HG02852 (cell line): ENCODE data around the gene ZNF783.
"Not testable (repeated sequence)": the region's sequence is repeated elsewhere in the genome, so short reads cannot be mapped to it uniquely, and the experiment has no call there.

Experiments used
- ATAC-seq: cut with Tn5 transposase; IDR thresholded peaks from one replicate; pipeline ENCODE4 v1.9.1; 2021; ENCODE audit warnings: mild to moderate bottlenecking, moderate library complexity; ENCODE audit not compliant: unreplicated experiment

The ZNF783 gene

DNA sequence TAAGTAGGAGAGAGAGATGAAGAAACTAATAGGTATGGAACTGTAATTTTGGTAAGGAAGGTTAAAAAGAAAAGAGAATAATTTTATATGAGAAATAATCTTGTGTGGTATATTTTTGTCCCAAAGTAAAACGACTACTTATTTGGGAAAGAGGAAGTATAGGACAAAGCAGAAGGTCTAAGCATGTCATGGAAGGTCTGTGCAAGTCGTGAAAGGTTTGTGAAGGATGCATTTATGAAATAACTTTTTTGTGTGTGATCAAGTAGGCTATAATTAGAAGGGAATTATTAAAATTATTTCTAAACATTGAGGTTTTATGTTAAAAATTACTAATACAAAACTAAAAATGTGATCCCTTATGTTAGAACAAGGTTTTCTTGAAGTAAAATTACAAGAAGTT lies 63.3 kb downstream of the ZNF783 start:
- no peak for ATAC-seq

DNA sequence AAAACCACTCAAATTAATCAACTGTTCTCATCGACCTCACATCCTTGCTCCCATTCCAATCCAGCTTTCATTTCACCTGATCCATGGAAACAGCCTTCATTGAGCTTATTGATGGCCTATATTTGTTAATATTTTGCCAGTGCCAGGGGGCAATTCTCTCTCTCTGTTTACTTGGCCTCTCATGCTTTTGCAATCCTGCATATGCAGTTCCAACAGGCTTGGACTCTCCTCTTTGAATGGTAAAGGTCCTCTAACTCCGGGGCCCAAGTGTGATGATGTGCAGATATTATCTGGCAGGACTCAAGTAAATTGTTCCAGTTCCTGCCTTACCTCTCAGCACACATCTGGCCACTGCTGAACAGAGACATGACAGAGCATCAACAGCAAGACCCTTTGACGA lies 67.3 kb downstream of the ZNF783 start:
- ATAC-seq = no peak

DNA sequence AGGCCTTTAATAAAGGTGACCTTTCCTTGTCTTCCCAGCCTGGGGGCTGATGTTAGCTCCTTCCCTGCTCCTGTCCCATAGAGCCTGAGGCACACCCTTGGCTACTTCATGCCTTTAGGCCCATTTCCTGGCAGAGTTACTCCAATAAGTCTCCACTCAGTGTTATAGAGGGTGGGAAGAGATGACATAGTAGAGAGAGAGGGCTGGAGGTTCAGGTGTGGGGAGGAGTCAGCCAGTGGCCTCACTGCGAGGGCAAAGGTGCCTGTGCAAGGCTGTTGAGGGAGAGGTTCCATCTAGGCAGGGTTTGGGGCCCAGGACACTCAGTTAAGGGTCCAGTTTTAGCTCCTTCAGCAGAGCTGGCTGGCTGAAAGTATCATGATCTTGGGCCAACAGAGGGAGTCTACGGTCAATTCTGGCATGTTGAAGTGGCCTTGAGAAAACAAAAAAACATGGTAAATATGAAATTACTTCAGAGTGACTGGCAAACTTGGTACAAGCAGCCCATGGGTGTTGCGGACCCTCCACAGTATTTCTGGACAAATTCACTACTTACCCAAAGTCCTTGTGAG lies 67.9 kb downstream of the ZNF783 start:
- ATAC-seq = no peak

DNA sequence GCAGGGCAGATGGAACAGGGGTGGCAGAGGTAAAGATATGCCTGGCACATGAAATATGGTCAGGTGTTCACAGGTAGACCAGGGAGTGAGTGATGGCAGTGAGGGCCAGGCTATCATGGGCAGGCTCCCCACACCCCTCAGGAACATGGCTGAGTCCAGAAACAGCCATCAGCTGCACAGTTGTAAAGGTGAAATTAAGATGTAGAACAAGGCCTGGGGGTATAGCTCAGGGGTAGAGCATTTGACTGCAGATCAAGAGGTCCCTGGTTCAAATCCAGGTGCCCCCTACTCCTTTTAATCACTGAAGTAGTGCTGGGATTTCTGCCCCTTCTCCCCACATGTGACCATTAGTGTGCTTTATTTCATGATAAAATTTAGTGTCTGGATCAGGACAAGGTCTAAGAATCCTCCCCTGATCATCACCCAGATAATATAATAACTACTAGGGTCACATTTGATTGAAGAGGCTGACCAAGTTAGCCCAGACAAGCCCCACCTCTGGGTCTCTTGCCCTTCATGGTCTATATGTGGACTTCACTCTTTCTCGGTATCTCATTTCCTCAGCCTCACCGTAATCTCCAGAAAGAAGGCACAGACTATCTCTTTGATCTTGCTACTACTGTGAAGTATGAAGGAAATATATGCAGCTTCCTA lies 69.0 kb downstream of the ZNF783 start:
- ATAC-seq = no peak

DNA sequence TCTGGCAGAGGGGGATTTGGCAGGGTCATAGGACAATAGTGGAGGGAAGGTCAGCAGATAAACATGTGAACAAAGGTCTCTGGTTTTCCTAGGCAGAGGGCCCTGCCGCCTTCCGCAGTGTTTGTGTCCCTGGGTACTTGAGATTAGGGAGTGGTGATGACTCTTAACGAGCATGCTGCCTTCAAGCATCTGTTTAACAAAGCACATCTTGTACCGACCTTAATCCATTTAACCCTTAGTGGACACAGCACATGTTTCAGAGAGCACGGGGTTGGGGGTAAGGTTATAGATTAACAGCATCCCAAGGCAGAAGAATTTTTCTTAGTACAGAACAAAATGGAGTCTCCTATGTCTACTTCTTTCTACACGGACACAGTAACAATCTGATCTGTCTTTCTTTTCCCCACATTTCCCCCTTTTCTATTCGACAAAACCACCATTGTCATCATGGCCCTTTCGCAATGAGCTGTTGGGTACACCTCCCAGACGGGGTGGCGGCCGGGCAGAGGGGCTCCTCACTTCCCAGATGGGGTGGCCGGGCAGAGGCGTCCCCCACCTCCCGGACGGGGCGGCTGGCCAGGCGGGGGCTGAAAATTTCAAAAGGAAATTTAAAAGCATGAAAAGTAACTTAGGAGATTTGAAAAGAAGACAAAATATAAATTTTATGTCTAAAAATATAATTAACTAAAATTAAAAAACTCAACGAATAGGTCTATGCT lies 70.8 kb downstream of the ZNF783 start:
- ATAC-seq = not testable (repeated sequence)

DNA sequence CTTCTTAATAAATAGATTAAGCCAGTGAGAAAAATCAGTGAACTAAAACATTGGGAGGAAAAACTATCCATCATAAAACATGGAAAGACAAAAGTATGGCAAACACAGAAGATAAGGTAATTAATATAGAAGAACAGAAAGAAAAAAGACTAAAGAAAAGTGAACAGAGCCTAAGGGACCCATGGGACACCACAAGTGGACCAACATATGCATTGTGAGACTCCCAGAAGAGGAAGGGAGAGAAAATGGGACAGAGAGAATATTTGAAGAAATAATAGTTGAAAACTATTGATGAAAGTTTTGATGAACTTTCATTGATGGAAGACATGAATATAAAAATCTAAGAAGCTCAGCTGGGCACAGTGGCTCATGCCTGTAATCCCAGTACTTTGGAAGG lies 71.3 kb downstream of the ZNF783 start:
- no peak for ATAC-seq

DNA sequence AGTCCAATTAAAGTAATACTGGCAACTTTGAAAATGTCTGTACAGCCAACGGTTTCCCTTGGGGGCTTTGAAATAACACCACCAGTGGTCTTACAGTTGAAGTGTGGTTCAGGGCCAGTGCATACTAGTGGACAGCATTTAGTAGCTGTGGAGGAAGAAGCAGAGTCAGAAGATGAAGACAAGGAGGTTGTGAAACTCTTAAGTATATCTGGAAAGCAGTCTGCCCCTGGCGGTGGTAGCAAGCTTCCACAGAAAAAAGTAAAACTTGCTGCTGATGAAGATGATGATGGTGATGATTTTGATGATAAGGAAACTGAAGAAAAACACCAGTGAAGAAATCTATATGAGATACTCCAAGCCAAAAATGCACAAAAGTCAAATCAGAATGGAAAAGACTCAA lies 72.2 kb downstream of the ZNF783 start:
- no peak for ATAC-seq
